ENCODE results near the gene VSIR.
A peak's percentile ranks its signal among the peaks of the same experiment; 100 is the strongest.

VSIR gene

GRCh38 chr10:71706216-71707121 lies 66.9 kb downstream of the VSIR start:
- no peaks in the 10 kb centered on the region for H3K27me3 Mint-ChIP-seq
- H3K27ac Mint-ChIP-seq, result no peak overlapping the region
- H3K4me1 Mint-ChIP-seq (ENCODE audit: low read depth), result peaks cover 25% of the 10 kb centered on the region
- no peak overlapping the region for H3K4me3 Mint-ChIP-seq
- H3K9me3 Mint-ChIP-seq (ENCODE audit: low read depth), result no peaks in the 10 kb centered on the region
- no peaks in the 10 kb centered on the region for H3K36me3 Mint-ChIP-seq

- H3K4me3 Mint-ChIP-seq, result no peak overlapping the region
- no peaks in the 10 kb centered on the region for H3K9me3 Mint-ChIP-seq (ENCODE audit: low read depth)
- no peaks in the 10 kb centered on the region for H3K36me3 Mint-ChIP-seq
- H3K27ac Mint-ChIP-seq, result no peak overlapping the region
- H3K4me1 Mint-ChIP-seq (ENCODE audit: low read depth), result peaks cover 25% of the 10 kb centered on the region
- H3K27me3 Mint-ChIP-seq, result no peaks in the 10 kb centered on the region
Observed at GRCh38 chr10:71705582-71705981, 67.7 kb downstream of the VSIR start.

- no peak overlapping the region for H3K27ac Mint-ChIP-seq
- H3K4me3 Mint-ChIP-seq, result no peak overlapping the region
- no peaks in the 10 kb centered on the region for H3K36me3 Mint-ChIP-seq
- H3K9me3 Mint-ChIP-seq (ENCODE audit: low read depth), result no peaks in the 10 kb centered on the region
- H3K27me3 Mint-ChIP-seq, result no peaks in the 10 kb centered on the region
- H3K4me1 Mint-ChIP-seq (ENCODE audit: low read depth), result peaks cover 22% of the 10 kb centered on the region
Observed at GRCh38 chr10:71704816-71705215, 68.5 kb downstream of the VSIR start.

- H3K4me3 Mint-ChIP-seq, result no peak overlapping the region
- no peaks in the 10 kb centered on the region for H3K27me3 Mint-ChIP-seq
- peak overlapping the region; percentile 10 for H3K27ac Mint-ChIP-seq
- H3K36me3 Mint-ChIP-seq, result no peaks in the 10 kb centered on the region
- H3K4me1 Mint-ChIP-seq (ENCODE audit: low read depth), result peaks cover 27% of the 10 kb centered on the region
- H3K9me3 Mint-ChIP-seq (ENCODE audit: low read depth), result no peaks in the 10 kb centered on the region
Observed at GRCh38 chr10:71703577-71703976, 69.7 kb downstream of the VSIR start.

- Mint-ChIP-seq H3K9me3 (ENCODE audit: low read depth) (no peaks in the 10 kb centered on the region), H3K4me1 (ENCODE audit: low read depth) (peaks cover 31% of the 10 kb centered on the region), H3K4me3 (no peak overlapping the region), H3K36me3 (no peaks in the 10 kb centered on the region), H3K27ac (no peak overlapping the region), H3K27me3 (no peaks in the 10 kb centered on the region)
Observed at GRCh38 chr10:71701496-71702132, 71.7 kb downstream of the VSIR start.

GRCh38 chr10:71700731-71701368 lies 72.5 kb downstream of the VSIR start:
- Mint-ChIP-seq H3K27me3 (no peaks in the 10 kb centered on the region), H3K4me1 (ENCODE audit: low read depth) (peaks cover 36% of the 10 kb centered on the region), H3K27ac (no peak overlapping the region), H3K4me3 (no peak overlapping the region), H3K9me3 (ENCODE audit: low read depth) (no peaks in the 10 kb centered on the region), H3K36me3 (no peaks in the 10 kb centered on the region)

- H3K36me3 Mint-ChIP-seq, result no peaks in the 10 kb centered on the region
- H3K4me3 Mint-ChIP-seq, result no peak overlapping the region
- peak overlapping the region; percentile 24 for H3K27ac Mint-ChIP-seq
- H3K4me1 Mint-ChIP-seq (ENCODE audit: low read depth), result peaks cover 51% of the 10 kb centered on the region
- H3K27me3 Mint-ChIP-seq, result no peaks in the 10 kb centered on the region
- no peaks in the 10 kb centered on the region for H3K9me3 Mint-ChIP-seq (ENCODE audit: low read depth)
Observed at GRCh38 chr10:71698737-71699136, 74.6 kb downstream of the VSIR start.

GRCh38 chr10:71697938-71698709 lies 75.2 kb downstream of the VSIR start:
- H3K9me3 Mint-ChIP-seq (ENCODE audit: low read depth), result no peaks in the 10 kb centered on the region
- H3K36me3 Mint-ChIP-seq, result no peaks in the 10 kb centered on the region
- no peaks in the 10 kb centered on the region for H3K27me3 Mint-ChIP-seq
- peak overlapping the region; percentile 28 for H3K27ac Mint-ChIP-seq
- H3K4me3 Mint-ChIP-seq, result peak overlapping the region; percentile 30
- H3K4me1 Mint-ChIP-seq (ENCODE audit: low read depth), result peaks cover 55% of the 10 kb centered on the region

Data from activated naive CD8-positive, alpha-beta T cell (primary cell).